Head of caudate nucleus (tissue), 42 donors: ENCODE measurements around the gene BHMT2.

Experiments
- DNase-seq, 42 donors: peaks; one replicate each; pipeline versions ENCODE4 v3.0.0 to v3.0.0-alpha.2; 2020 to 2021; ENCODE audit warnings: mixed read lengths in 7 of 42
- intact Hi-C: fragments of 100-400 bp; cut with DNase I; formaldehyde crosslinking; loops from one replicate; pipeline ENCODE4 v1.15.0; 2022

The BHMT2 gene

GRCh38 chr5:79069488-79070349 lies at the start of gene BHMT2, which contains the start of gene DMGDH:
BHMT2 (plus strand) TSS chr5:79069767; CDS start chr5:79069783, 16 bp downstream.
DMGDH (minus strand) TSS chr5:79069674; CDS start chr5:79069620, 54 bp downstream.
- DNase-seq, result peak in 4 of 42 donors; percentile 6 to 26 (median 16)
- intact Hi-C loops, result no loop called here

- intact Hi-C loops, result loop anchor here (2.0 to 10.0 kb wide), 2 partner anchors 114 to 434 kb away; no protein-coding TSS in a partner anchor
- peak; percentile 26 to 86 (median 68) for DNase-seq
Measured at GRCh38 chr5:79020861-79021561, 48.6 kb upstream of the BHMT2 start.

GRCh38 chr5:79021753-79022152 lies 47.8 kb upstream of the BHMT2 start:
- DNase-seq, result no peak

GRCh38 chr5:79022771-79023170 lies 46.8 kb upstream of the BHMT2 start:
- no peak for DNase-seq
- intact Hi-C loops, result loop anchor here (10.0 kb wide), 1 partner anchor 432 kb away; no protein-coding TSS in a partner anchor

More at GRCh38 chr5:79021753-79022152, 47.8 kb upstream of the BHMT2 start:
- intact Hi-C loops, result loop anchor here (2.0 to 10.0 kb wide), 2 partner anchors 113 to 433 kb away; no protein-coding TSS in a partner anchor

GRCh38 chr5:79023348-79023747 lies 46.2 kb upstream of the BHMT2 start:
- DNase-seq, result no peak
- intact Hi-C loops, result loop anchor here (10.0 kb wide), 1 partner anchor 431 kb away; no protein-coding TSS in a partner anchor

GRCh38 chr5:79023947-79024346 lies 45.6 kb upstream of the BHMT2 start:
- DNase-seq, result no peak
- intact Hi-C loops, result loop anchor here (10.0 kb wide), 1 partner anchor 431 kb away; no protein-coding TSS in a partner anchor

GRCh38 chr5:79025054-79025472 lies 44.5 kb upstream of the BHMT2 start:
- peak; percentile 14 to 89 (median 75) for DNase-seq
- intact Hi-C loops, result loop anchor here (10.0 kb wide), 1 partner anchor 430 kb away; no protein-coding TSS in a partner anchor

GRCh38 chr5:79030663-79031484 lies 38.7 kb upstream of the BHMT2 start:
- DNase-seq, result no peak
- intact Hi-C loops, result no loop called here

- no peak for DNase-seq
- intact Hi-C loops, result no loop called here
Measured at GRCh38 chr5:79031485-79031867, 38.1 kb upstream of the BHMT2 start.

- no peak for DNase-seq
- intact Hi-C loops, result no loop called here
Measured at GRCh38 chr5:79032031-79032695, 37.4 kb upstream of the BHMT2 start.

GRCh38 chr5:79032782-79033181 lies 36.8 kb upstream of the BHMT2 start:
- intact Hi-C loops, result no loop called here

GRCh38 chr5:79035237-79035636 lies 34.3 kb upstream of the BHMT2 start:
- DNase-seq, result peak in 4 of 42 donors; percentile 11 to 60 (median 38)
- intact Hi-C loops, result no loop called here

More at GRCh38 chr5:79032782-79033181, 36.8 kb upstream of the BHMT2 start:
- DNase-seq, result no peak

- no peak for DNase-seq
- intact Hi-C loops, result no loop called here
Measured at GRCh38 chr5:79036769-79037168, 32.8 kb upstream of the BHMT2 start.

GRCh38 chr5:79042188-79042587 lies 27.4 kb upstream of the BHMT2 start:
- DNase-seq, result no peak
- intact Hi-C loops, result no loop called here

- intact Hi-C loops, result no loop called here
- DNase-seq, result no peak
Measured at GRCh38 chr5:79047199-79047598, 22.4 kb upstream of the BHMT2 start.

GRCh38 chr5:79048437-79048836 lies 21.1 kb upstream of the BHMT2 start:
- intact Hi-C loops, result no loop called here
- no peak for DNase-seq

- DNase-seq, result no peak
- intact Hi-C loops, result no loop called here
Measured at GRCh38 chr5:79050498-79050897, 19.1 kb upstream of the BHMT2 start.

GRCh38 chr5:79053321-79053720 lies 16.2 kb upstream of the BHMT2 start:
- DNase-seq, result no peak
- intact Hi-C loops, result no loop called here
